ENCODE data around the gene CSKMT.

- TF ChIP-seq CTCF (IDR thresholded peaks at IDR 0.05; ENCODE audit: low read length) (no peak), EZH2 (IDR thresholded peaks at IDR 0.05; ENCODE audit: borderline replicate concordance, low read length) (no peak)
Observed at GRCh38 chr11:62665599-62666258, 617 bp downstream of the CSKMT start.

All from OCI-LY1 (cell line).